SK-N-MC (cell line): ENCODE measurements around the gene ANAPC2.

Source experiments
- EZH2 ChIP-seq: fragments of 200-600 bp; sonication (generic); IDR thresholded peaks from one replicate; pipeline ENCODE4 v1.6.1; 2017; ENCODE audit warnings: antibody characterized with exemption
- POLR2AphosphoS5 ChIP-seq: IDR thresholded peaks from 2 replicates; pipeline ENCODE4 v1.6.1; 2012; ENCODE audit warnings: mild to moderate bottlenecking, low read depth, low read length, borderline replicate concordance

- TF ChIP-seq POLR2AphosphoS5 (no peak), EZH2 (no peak)
Observed at GRCh38 chr9:137166380-137167229, 21.8 kb downstream of the ANAPC2 start.
